GM13976 (cell line): ENCODE results near the gene IDH2.

Experiments used
- DNase-seq: peaks from one replicate; pipeline ENCODE4 v3.0.0; 2012; ENCODE audit warnings: low spot score
- in situ Hi-C: fragments of 300-500 bp; cut with MboI; formaldehyde crosslinking; loops from one replicate; pipeline ENCODE4 v1.12.0; 2022; ENCODE audit warnings: low sequenced_read_pairs, mixed read lengths, inconsistent platforms; ENCODE audit not compliant: unreplicated experiment
- TF ChIP-seq, protein P1 (sequence below): IDR thresholded peaks from 2 replicates; pipeline ENCODE4 v1.5.1; 2012; ENCODE audit warnings: borderline replicate concordance, mild to moderate bottlenecking; ENCODE audit not compliant: insufficient read depth; ENCODE audit errors: extremely low read depth, missing control alignments, control extremely low read depth

IDH2 gene

DNA sequence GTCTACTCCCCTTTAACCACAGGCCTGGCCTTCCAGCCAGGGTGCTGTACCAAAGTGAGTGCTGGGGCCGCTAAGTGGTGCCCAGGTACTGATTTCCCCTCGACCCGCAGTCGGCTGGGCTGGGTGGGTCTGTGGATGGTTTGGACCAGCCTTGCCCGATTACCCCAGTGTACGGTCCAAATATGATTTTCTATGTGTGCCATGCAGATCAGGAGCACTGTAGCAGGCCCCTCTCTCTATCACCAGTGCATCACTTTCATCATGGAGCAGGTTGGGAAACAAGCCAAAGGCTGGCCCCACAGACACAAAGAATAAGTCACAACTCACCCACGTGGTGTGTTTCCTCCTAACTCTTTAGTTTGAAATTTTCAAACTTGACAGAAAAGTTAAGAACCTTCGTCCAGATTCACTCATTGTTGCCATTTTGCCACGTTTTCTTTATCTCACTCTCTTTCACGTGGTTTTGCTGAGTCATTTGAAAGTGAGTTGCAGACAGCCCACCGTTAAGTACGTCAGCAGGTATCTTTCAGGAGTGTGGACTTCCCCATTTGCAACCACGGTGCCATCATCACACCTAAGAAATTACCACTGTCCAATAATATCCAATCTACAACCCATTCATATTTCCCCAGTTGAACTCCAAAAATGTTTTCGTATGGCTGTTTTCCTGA lies 64.2 kb downstream of the IDH2 start:
- in situ Hi-C loops = no loop called here
- peak; percentile 84 for DNase-seq
- TF ChIP-seq, protein P1, sequence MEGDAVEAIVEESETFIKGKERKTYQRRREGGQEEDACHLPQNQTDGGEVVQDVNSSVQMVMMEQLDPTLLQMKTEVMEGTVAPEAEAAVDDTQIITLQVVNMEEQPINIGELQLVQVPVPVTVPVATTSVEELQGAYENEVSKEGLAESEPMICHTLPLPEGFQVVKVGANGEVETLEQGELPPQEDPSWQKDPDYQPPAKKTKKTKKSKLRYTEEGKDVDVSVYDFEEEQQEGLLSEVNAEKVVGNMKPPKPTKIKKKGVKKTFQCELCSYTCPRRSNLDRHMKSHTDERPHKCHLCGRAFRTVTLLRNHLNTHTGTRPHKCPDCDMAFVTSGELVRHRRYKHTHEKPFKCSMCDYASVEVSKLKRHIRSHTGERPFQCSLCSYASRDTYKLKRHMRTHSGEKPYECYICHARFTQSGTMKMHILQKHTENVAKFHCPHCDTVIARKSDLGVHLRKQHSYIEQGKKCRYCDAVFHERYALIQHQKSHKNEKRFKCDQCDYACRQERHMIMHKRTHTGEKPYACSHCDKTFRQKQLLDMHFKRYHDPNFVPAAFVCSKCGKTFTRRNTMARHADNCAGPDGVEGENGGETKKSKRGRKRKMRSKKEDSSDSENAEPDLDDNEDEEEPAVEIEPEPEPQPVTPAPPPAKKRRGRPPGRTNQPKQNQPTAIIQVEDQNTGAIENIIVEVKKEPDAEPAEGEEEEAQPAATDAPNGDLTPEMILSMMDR = no peak

DNA sequence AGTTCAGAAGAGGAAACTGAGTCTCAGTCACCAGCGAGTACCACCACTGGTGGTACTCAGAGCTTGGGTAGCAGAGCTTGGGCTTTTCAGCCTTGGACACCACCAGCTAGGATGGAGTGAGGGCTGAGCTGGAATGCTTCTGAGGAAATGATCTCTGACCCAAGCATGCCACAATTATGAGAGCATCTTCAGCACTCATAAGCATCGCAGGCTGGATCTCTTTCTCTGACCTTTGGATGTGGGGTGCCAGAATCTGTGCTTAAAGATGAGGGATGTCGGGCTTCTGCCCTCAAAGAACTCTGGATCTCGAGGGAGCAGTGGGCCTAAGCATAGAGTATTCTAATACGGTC lies 64.8 kb downstream of the IDH2 start:
- DNase-seq = no peak
- in situ Hi-C loops = no loop called here
- TF ChIP-seq, protein P1 = no peak

DNA sequence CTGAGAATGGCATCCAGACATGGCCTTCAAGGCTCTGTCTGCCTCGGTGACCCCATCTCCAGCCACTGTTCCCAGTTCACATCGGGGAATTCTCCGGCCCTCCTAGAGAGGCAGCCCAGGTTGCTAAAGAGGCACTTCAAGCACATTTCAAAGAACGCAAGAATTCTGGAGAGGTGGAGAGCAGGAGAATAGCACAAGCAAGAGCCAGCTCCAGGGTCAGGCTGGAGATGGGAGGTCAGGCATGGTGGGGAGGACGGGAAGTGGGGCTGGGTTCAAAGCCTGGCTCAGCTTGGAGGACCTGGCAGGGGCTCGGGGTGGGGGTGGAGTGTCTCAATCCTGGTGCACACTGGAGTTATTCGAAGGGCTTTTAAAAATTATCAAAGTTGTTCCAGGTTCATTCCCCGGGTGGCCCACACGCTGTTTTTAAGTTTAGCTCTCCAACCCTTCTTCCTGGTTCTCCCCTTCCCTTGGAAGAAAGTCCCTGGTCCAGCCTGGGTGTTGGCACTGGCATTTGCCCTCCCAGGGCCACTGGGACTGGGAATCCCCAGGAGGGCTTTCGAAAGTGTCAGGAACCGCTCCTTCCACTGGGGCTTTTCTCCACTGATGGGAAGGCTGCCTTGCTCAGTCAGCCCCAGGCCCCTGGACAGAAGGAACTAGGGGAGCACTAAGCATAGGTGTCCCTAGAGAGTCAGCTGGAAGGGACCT lies 65.3 kb downstream of the IDH2 start:
- no peak for DNase-seq
- TF ChIP-seq, protein P1 = no peak
- in situ Hi-C loops = no loop called here

DNA sequence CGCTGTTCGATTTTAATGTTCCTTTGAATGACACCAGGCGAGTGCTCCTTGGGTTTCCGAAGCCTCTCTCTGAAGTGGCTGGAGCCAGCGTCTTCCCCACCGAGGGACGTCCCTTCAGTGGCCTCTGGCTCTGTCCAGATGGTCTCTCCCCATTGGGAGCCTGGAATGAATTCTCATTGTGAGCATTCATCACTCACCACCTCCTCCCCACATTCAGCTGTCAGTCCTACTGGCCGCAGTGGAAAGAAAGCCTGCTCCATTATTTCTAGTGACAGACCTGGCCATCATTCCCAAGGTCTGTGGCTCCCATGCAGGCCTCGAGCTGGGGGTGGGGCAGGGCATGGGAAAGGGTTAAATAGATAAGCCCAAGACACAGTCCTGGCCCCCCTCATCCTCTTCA lies 65.9 kb downstream of the IDH2 start:
- no peak for DNase-seq
- in situ Hi-C loops = no loop called here
- TF ChIP-seq, protein P1 = no peak

DNA sequence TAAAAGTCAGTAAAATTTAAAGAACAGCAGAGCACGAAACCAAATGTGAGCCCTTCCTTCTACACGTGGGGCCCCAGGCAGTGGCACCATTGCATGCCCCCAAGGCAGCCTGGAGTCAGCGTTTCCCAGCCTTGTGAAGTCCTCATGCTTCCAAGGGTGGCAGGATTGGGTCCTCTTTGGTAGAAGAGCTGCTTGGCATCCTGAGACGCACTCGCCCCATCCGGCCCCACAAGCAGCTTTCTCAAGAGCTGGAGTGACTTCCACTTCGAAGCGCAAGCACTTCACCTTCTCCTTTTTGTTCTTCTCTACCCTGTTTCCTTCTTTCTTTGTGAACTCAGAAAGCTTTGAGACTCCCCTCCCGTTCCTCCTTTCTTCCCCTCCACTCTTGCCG lies 66.4 kb downstream of the IDH2 start:
- DNase-seq = no peak
- TF ChIP-seq, protein P1 = no peak
- in situ Hi-C loops = no loop called here

DNA sequence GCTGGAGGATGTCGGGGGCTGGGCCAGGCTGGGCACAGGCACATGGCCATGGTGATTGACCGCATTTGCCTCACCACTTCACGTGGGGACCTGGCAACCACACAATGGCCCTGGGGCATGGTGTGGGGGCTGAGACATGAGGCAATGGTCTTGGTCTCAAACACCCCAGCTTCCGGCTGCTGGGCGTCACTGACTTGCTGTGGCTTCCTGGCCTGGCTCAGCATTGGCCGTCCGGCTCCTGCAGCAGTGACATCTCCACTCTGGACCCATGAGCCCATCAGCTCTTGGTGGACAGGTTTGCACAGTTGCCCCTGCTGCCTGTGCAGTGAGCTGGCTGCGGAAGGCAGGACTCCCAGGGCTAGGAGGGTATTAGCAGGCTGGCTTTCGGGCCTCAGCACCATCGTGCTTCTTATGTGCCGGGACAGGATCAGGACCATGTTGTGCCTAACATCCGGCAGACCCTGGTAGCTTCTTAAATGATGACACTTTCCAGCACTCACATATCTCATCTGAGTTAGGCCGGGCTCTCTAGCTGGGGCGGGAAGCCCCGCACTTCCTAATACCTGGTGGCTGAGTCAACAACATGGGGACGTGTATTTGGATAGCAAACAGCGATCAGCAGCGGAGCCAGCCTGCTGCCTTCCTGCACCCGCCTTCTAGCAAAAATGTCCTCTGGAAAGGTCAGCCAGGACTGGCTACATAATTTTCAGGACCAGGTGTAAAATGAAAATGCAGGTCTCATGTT lies 67.0 kb downstream of the IDH2 start:
- no peak for DNase-seq
- in situ Hi-C loops = no loop called here
- TF ChIP-seq, protein P1 = no peak
